NCI-H69 (cell line): ENCODE measurements around the gene LRP1-AS.

Experiments used
- DNase-seq: peaks from one replicate; lab custom pipeline; 2025; lab: John Stamatoyannopoulos, UW

LRP1-AS gene

GRCh38 chr12:57141249-57141648 is 6.2 kb downstream of the LRP1-AS start:
- DNase-seq, result no peak

GRCh38 chr12:57139796-57140649 is 7.4 kb downstream of the LRP1-AS start:
- no peak for DNase-seq

GRCh38 chr12:57138526-57139272 is 8.7 kb downstream of the LRP1-AS start:
- peak; percentile 14 for DNase-seq

- DNase-seq, result no peak
These were observed 11.7 kb downstream of the LRP1-AS start for GRCh38 chr12:57135527-57136326.

- no peak for DNase-seq
These were observed 12.5 kb downstream of the LRP1-AS start for GRCh38 chr12:57134949-57135348.

- DNase-seq, result no peak
These were observed 13.5 kb downstream of the LRP1-AS start for GRCh38 chr12:57133916-57134315.

- DNase-seq, result no peak
These were observed 14.3 kb downstream of the LRP1-AS start for GRCh38 chr12:57133013-57133569.

- DNase-seq, result peak; percentile 33
These were observed 15.3 kb downstream of the LRP1-AS start for GRCh38 chr12:57131896-57132744.

- DNase-seq, result no peak
These were observed 16.5 kb downstream of the LRP1-AS start for GRCh38 chr12:57130941-57131340.

GRCh38 chr12:57129889-57130288 is 17.5 kb downstream of the LRP1-AS start:
- DNase-seq, result no peak

- no peak for DNase-seq
These were observed 18.0 kb downstream of the LRP1-AS start for GRCh38 chr12:57129321-57129842.

- peak; percentile 54 for DNase-seq
These were observed 18.7 kb downstream of the LRP1-AS start for GRCh38 chr12:57128519-57129247.

GRCh38 chr12:57127726-57128518 is 19.5 kb downstream of the LRP1-AS start, which contains the start of gene LRP1:
TSS of gene LRP1 (plus strand) at chr12:57128483. CDS start at chr12:57128965, 482 bp downstream.
- peak; percentile 88 for DNase-seq

GRCh38 chr12:57127101-57127725 is 20.2 kb downstream of the LRP1-AS start:
- DNase-seq, result peak; percentile 64

GRCh38 chr12:57126561-57126960 is 20.9 kb downstream of the LRP1-AS start:
- peak; percentile 59 for DNase-seq

- no peak for DNase-seq
These were observed 21.4 kb downstream of the LRP1-AS start for GRCh38 chr12:57126061-57126460.

GRCh38 chr12:57124261-57124877 is 23.1 kb downstream of the LRP1-AS start:
- peak; percentile 85 for DNase-seq

GRCh38 chr12:57123813-57124212 is 23.6 kb downstream of the LRP1-AS start:
- no peak for DNase-seq
